Karpas-422 (cell line): Measurements from ENCODE around the gene MYB. TPM values are rescaled to one million over a fixed set of nuclear protein-coding genes. Genes with fewer than 3 reads are reported as not detected.

Experiments
- DNase-seq: peaks from one replicate; pipeline ENCODE4 v3.0.0-alpha.2; 2015
- H2AFZ ChIP-seq: fragments of 200-600 bp; sonication (generic); 2 replicates; pipeline ENCODE4 v1.6.1; 2014; ENCODE audit warnings: antibody characterized with exemption, low read length, mixed read lengths
- H3K27ac ChIP-seq: fragments of 200-600 bp; sonication (generic); 2 replicates; pipeline ENCODE4 v1.5.1; 2014; ENCODE audit warnings: mild to moderate bottlenecking, low read length, moderate library complexity
- H3K27me3 ChIP-seq: fragments of 200-600 bp; sonication (generic); 2 replicates; pipeline ENCODE4 v1.6.1; 2014; ENCODE audit warnings: low read length, mixed read lengths
- H3K36me3 ChIP-seq: fragments of 200-600 bp; sonication (generic); 2 replicates; pipeline ENCODE4 v1.6.1; 2014; ENCODE audit warnings: low read length, mixed read lengths; ENCODE audit not compliant: insufficient read depth
- H3K4me1 ChIP-seq: fragments of 200-600 bp; sonication (generic); 2 replicates; pipeline ENCODE4 v1.6.1; 2014; ENCODE audit warnings: mild to moderate bottlenecking, low read length, mixed read lengths
- H3K4me2 ChIP-seq: fragments of 200-600 bp; sonication (generic); 2 replicates; pipeline ENCODE4 v1.6.1; 2014; ENCODE audit warnings: low read length, low read depth, mild to moderate bottlenecking; ENCODE audit not compliant: poor library complexity, severe bottlenecking
- H3K4me3 ChIP-seq: fragments of 200-600 bp; sonication (generic); 2 replicates; pipeline ENCODE4 v1.5.1; 2014; ENCODE audit warnings: mild to moderate bottlenecking, antibody characterized with exemption, low read length, mixed read lengths
- H3K79me2 ChIP-seq: fragments of 200-600 bp; sonication (generic); 2 replicates; pipeline ENCODE4 v1.6.1; 2014; ENCODE audit warnings: mild to moderate bottlenecking, low read length, mixed read lengths
- H3K9ac ChIP-seq: fragments of 200-600 bp; sonication (generic); 2 replicates; pipeline ENCODE4 v1.6.0; 2014; ENCODE audit warnings: low read length
- H3K9me2 ChIP-seq: fragments of 200-600 bp; sonication (generic), shearing (Covaris generic); replicated peaks from 2 replicates; pipeline ENCODE4 v1.6.0; 2014; ENCODE audit warnings: mild to moderate bottlenecking, low read length, moderate library complexity; ENCODE audit not compliant: insufficient read depth
- H3K9me3 ChIP-seq: fragments of 300-700, 200-600 bp; sonication (generic); 2 replicates; pipeline ENCODE4 v1.6.1; 2014; ENCODE audit warnings: low read length, mixed read lengths
- H4K20me1 ChIP-seq: fragments of 200-600 bp; sonication (generic); 2 replicates; pipeline ENCODE4 v1.6.1; 2014; ENCODE audit warnings: mild to moderate bottlenecking, antibody characterized with exemption, low read length, low read depth; ENCODE audit not compliant: insufficient read depth
- small RNA-seq: library from RNA; depleted of rRNA; stranded (forward); fragments of <200 nt; gene quantifications from one replicate; pipeline ENCODE3, GENCODE V24; 2014
- total RNA-seq: library from RNA; depleted of rRNA; stranded (reverse); fragments of >200 nt; shearing (Covaris generic); gene quantifications from 2 replicates; pipeline ENCODE4 v1.2.3, GENCODE V29; 2014; ENCODE audit warnings: low replicate concordance; rRNA removed

MYB gene
- total RNA-seq, 1 experiment from 2014 or later: 11.8 TPM

DNA sequence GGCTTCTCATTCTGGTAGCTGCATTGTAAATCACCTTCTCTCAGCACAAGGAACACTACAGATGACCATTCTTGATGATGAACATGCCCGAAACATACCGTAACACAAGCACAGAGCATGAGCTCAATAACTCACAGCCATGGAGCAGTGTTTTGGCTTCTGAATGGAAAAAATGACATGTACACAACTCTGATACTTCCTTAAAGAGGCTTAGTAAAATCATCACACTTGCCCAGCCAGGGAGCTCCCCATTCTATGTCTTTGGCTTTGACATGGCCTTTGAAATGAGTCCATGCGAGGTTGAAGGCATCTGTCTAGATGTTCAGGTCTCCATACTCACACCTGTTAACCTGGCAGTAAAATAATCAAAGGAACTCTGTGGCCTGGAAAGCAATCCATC is 87.6 kb downstream of the MYB start:
- Histone ChIP-seq H3K4me2 (no peak overlapping the region), H3K27me3 (no peaks in the 10 kb centered on the region), H4K20me1 (no peaks in the 10 kb centered on the region), H2AFZ (no peak overlapping the region), H3K36me3 (no peaks in the 10 kb centered on the region), H3K4me1 (peaks cover 11% of the 10 kb centered on the region), H3K9ac (no peak overlapping the region), H3K27ac (no peak overlapping the region), H3K9me2 (no peaks in the 10 kb centered on the region), H3K79me2 (no peaks in the 10 kb centered on the region), H3K9me3 (no peaks in the 10 kb centered on the region), H3K4me3 (no peak overlapping the region)
- DNase-seq: no peak

Small RNAs within 50 kb of the gene (small RNA-seq; reads per million reads assigned to genes)
- gene MIR548A2: not detected

Other genes starting within 250 kb of the MYB start
- 0.47 TPM in 1 of 2 replicates, not detected in the other for gene ALDH8A1, start 231.2 kb upstream of the MYB start, total RNA-seq
- gene HBS1L, start 126.5 kb upstream of the MYB start, total RNA-seq: 63.6 and 69.6 TPM in 2 replicates